ENCODE data around the gene MAPK6. TPM values are rescaled to one million over a fixed set of nuclear protein-coding genes. Genes with fewer than 3 reads are reported as not detected.

The MAPK6 gene
- total and polyA plus RNA-seq, 9 of the 15 experiments (the other 6 are each of a cell fraction or from before 2014, with no cell fraction given) = 28.5 to 97.1 (median 74.0) TPM

- TF ChIP-seq THRAP3 (IDR thresholded peaks at IDR 0.05; ENCODE audit: borderline replicate concordance) = no peak
- TF ChIP-seq ZNF707 (CRISPR knock-in tag; conservative IDR thresholded peaks at IDR 0.05) = no peak
- TF ChIP-seq RBM14 (IDR thresholded peaks at IDR 0.05; ENCODE audit: borderline replicate concordance, insufficient read depth, low read depth, low read length) = no peak
- TF ChIP-seq ZNF347 (CRISPR knock-in tag; IDR thresholded peaks at IDR 0.05; ENCODE audit: low read depth) = no peak
- no peak for TF ChIP-seq ZSCAN29 (IDR thresholded peaks at IDR 0.05)
- no peak for TF ChIP-seq HBP1 (CRISPR knock-in tag; IDR thresholded peaks at IDR 0.05)
- TF ChIP-seq ZNF24 (IDR thresholded peaks at IDR 0.05) = no peak
- TF ChIP-seq STAG1 (CRISPR knock-in tag; IDR thresholded peaks at IDR 0.05; ENCODE audit: borderline replicate concordance) = no peak
- no peak for TF ChIP-seq ILK (tag; IDR thresholded peaks at IDR 0.05; ENCODE audit: borderline replicate concordance, low read depth)
- TF ChIP-seq ARID1B (IDR thresholded peaks at IDR 0.05) = peak; percentile 26
- no peak for TF ChIP-seq FOXA3 (CRISPR knock-in tag; conservative IDR thresholded peaks at IDR 0.05 in 1 of 2, IDR thresholded peaks at IDR 0.05 in 1 of 2)
- no peak for TF ChIP-seq KHSRP (IDR thresholded peaks at IDR 0.05)
- TF ChIP-seq ZNF436 (CRISPR knock-in tag; IDR thresholded peaks at IDR 0.05) = no peak
- no peak for TF ChIP-seq HOMEZ (CRISPR knock-in tag; IDR thresholded peaks at IDR 0.05)
- no peak for TF ChIP-seq RBFOX2 (IDR thresholded peaks at IDR 0.05; ENCODE audit: low read depth, low read length)
- TF ChIP-seq CLOCK (CRISPR knock-in tag; IDR thresholded peaks at IDR 0.05; ENCODE audit: borderline replicate concordance) = no peak
- TF ChIP-seq ZFP91 (CRISPR knock-in tag; IDR thresholded peaks at IDR 0.05) = no peak
- TF ChIP-seq DACH1 (IDR thresholded peaks at IDR 0.05; ENCODE audit: partially characterized antibody) = no peak
- TF ChIP-seq POLR2AphosphoS5 (IDR thresholded peaks at IDR 0.05; ENCODE audit: control insufficient read depth, insufficient read depth, low read depth, low read length) = no peak
- TF ChIP-seq BACH1 (tag; IDR thresholded peaks at IDR 0.05) = peak; percentile 16; the same call in 1 of the 2 replicates
Measured at GRCh38 chr15:52005748-52006701, 13.0 kb upstream of the MAPK6 start (continued).

Measured in K562 (cell line).